PFSK-1 (cell line): ENCODE measurements around the gene ENTHD1.

ENCODE experiments used
- POLR2AphosphoS5 ChIP-seq: IDR thresholded peaks from 2 replicates; pipeline ENCODE4 v1.6.1; 2012; ENCODE audit warnings: low read depth, mild to moderate bottlenecking, control low read depth, low read length, moderate library complexity
- SIN3A ChIP-seq: IDR thresholded peaks from 2 replicates; pipeline ENCODE4 v1.6.1; 2012; ENCODE audit warnings: mild to moderate bottlenecking, low read length, moderate library complexity, borderline replicate concordance; ENCODE audit not compliant: insufficient read depth
- TAF1 ChIP-seq: IDR thresholded peaks from 2 replicates; pipeline ENCODE4 v1.6.1; 2012; ENCODE audit warnings: low read length, control low read depth, borderline replicate concordance; ENCODE audit not compliant: insufficient read depth
- TF ChIP-seq, protein P1 (sequence below), 2 experiments: IDR thresholded peaks; 2 replicates each; pipeline versions ENCODE4 v1.6.1 to v1.8.0; 2011 to 2012; ENCODE audit warnings: low read depth in 2 of 2, low read length in 2 of 2, control low read depth in 1 of 2, inconsistent platforms in 1 of 2, mild to moderate bottlenecking in 1 of 2, moderate library complexity in 1 of 2; ENCODE audit not compliant: insufficient read depth in 1 of 2

- TF ChIP-seq POLR2AphosphoS5, result no peak
- no peak for TF ChIP-seq SIN3A
- no peak for TF ChIP-seq TAF1
- TF ChIP-seq, protein P1, sequence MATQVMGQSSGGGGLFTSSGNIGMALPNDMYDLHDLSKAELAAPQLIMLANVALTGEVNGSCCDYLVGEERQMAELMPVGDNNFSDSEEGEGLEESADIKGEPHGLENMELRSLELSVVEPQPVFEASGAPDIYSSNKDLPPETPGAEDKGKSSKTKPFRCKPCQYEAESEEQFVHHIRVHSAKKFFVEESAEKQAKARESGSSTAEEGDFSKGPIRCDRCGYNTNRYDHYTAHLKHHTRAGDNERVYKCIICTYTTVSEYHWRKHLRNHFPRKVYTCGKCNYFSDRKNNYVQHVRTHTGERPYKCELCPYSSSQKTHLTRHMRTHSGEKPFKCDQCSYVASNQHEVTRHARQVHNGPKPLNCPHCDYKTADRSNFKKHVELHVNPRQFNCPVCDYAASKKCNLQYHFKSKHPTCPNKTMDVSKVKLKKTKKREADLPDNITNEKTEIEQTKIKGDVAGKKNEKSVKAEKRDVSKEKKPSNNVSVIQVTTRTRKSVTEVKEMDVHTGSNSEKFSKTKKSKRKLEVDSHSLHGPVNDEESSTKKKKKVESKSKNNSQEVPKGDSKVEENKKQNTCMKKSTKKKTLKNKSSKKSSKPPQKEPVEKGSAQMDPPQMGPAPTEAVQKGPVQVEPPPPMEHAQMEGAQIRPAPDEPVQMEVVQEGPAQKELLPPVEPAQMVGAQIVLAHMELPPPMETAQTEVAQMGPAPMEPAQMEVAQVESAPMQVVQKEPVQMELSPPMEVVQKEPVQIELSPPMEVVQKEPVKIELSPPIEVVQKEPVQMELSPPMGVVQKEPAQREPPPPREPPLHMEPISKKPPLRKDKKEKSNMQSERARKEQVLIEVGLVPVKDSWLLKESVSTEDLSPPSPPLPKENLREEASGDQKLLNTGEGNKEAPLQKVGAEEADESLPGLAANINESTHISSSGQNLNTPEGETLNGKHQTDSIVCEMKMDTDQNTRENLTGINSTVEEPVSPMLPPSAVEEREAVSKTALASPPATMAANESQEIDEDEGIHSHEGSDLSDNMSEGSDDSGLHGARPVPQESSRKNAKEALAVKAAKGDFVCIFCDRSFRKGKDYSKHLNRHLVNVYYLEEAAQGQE (IDR thresholded peaks at IDR 0.05; ENCODE audit: insufficient read depth in 1 of 2, low read depth in 2 of 2, low read length in 2 of 2), result no peak
Observed at GRCh38 chr22:39693943-39694500, 199.5 kb downstream of the ENTHD1 start.
